HEK293 (cell line): ENCODE measurements around the gene ARHGEF7.

Experiments used
- CTCF ChIP-seq: fragments of 450-650 bp; formaldehyde crosslinking; IDR thresholded peaks from 2 replicates; pipeline ENCODE4 v1.5.1; 2016; ENCODE audit warnings: missing biosample characterization, missing genetic modification characterization
- KLF9 ChIP-seq: fragments of 450-650 bp; formaldehyde crosslinking; IDR thresholded peaks from 2 replicates; pipeline ENCODE4 v1.5.1; 2016; ENCODE audit warnings: missing biosample characterization, missing genetic modification characterization, low read depth
- ZNF830 ChIP-seq: fragments of 450-650 bp; IDR thresholded peaks from 2 replicates; pipeline ENCODE4 v1.5.0; 2018; ENCODE audit warnings: missing biosample characterization, missing genetic modification characterization, low read depth, mild to moderate bottlenecking, moderate library complexity
- ZSCAN18 ChIP-seq: fragments of 450-650 bp; formaldehyde crosslinking; IDR thresholded peaks from 2 replicates; pipeline ENCODE4 v1.5.1; 2016; ENCODE audit warnings: missing biosample characterization, missing genetic modification characterization
- TF ChIP-seq, protein P1 (sequence below): fragments of 450-650 bp; formaldehyde crosslinking; IDR thresholded peaks from 2 replicates; pipeline ENCODE4 v1.5.1; 2017; ENCODE audit warnings: missing biosample characterization, missing genetic modification characterization
- TF ChIP-seq, protein P2 (sequence below): fragments of 450-650 bp; formaldehyde crosslinking; IDR thresholded peaks from 2 replicates; pipeline ENCODE4 v1.5.1; 2017; ENCODE audit warnings: missing biosample characterization, missing genetic modification characterization

GRCh38 chr13:111131611-111132010 is 16.5 kb downstream of the ARHGEF7 start:
- no peak for TF ChIP-seq CTCF (tag by site-specific recombination)
- TF ChIP-seq, protein P1, sequence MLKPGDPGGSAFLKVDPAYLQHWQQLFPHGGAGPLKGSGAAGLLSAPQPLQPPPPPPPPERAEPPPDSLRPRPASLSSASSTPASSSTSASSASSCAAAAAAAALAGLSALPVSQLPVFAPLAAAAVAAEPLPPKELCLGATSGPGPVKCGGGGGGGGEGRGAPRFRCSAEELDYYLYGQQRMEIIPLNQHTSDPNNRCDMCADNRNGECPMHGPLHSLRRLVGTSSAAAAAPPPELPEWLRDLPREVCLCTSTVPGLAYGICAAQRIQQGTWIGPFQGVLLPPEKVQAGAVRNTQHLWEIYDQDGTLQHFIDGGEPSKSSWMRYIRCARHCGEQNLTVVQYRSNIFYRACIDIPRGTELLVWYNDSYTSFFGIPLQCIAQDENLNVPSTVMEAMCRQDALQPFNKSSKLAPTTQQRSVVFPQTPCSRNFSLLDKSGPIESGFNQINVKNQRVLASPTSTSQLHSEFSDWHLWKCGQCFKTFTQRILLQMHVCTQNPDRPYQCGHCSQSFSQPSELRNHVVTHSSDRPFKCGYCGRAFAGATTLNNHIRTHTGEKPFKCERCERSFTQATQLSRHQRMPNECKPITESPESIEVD (tag by site-specific recombination) = no peak
- no peak for TF ChIP-seq ZSCAN18 (tag by site-specific recombination)
- TF ChIP-seq KLF9 = no peak
- TF ChIP-seq ZNF830 (tag by site-specific recombination) = no peak
- TF ChIP-seq, protein P2, sequence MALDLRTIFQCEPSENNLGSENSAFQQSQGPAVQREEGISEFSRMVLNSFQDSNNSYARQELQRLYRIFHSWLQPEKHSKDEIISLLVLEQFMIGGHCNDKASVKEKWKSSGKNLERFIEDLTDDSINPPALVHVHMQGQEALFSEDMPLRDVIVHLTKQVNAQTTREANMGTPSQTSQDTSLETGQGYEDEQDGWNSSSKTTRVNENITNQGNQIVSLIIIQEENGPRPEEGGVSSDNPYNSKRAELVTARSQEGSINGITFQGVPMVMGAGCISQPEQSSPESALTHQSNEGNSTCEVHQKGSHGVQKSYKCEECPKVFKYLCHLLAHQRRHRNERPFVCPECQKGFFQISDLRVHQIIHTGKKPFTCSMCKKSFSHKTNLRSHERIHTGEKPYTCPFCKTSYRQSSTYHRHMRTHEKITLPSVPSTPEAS = no peak
